SK-N-SH (cell line): Measurements from ENCODE around the gene MST1.
"Not testable (repeated sequence)": the region's sequence is repeated elsewhere in the genome, so short reads cannot be mapped to it uniquely, and the experiment has no call there.

Experiments used
- TF ChIP-seq, protein P1 (sequence below): fragments of 200-600 bp; sonication (generic); IDR thresholded peaks from 2 replicates; pipeline ENCODE4 v1.6.1; 2017; ENCODE audit warnings: antibody characterized with exemption, mild to moderate bottlenecking, moderate library complexity
- TF ChIP-seq, protein P2 (sequence below): IDR thresholded peaks from 2 replicates; pipeline ENCODE4 v1.4.0; 2012; ENCODE audit warnings: low read depth, borderline replicate concordance

DNA sequence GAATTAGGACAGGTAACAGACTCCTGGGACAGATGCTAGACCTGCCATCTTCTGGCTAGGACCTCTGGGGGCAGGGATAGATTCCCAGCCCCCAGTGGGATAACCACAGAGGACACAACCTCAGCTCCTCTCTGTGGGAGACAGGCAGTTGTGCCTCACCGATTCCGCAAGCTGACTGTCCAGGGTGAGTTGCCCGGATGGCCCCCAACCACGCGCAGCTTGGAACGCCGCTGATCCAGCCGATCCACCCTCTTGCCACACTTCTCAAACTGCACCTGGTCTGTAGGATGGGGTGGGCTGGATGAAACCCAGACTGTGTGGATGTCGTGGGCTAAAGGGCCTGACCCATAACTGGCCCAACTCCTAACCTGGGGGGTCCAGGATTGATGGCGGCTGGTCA, 4.2 kb downstream of the MST1 start:
- TF ChIP-seq, protein P1, sequence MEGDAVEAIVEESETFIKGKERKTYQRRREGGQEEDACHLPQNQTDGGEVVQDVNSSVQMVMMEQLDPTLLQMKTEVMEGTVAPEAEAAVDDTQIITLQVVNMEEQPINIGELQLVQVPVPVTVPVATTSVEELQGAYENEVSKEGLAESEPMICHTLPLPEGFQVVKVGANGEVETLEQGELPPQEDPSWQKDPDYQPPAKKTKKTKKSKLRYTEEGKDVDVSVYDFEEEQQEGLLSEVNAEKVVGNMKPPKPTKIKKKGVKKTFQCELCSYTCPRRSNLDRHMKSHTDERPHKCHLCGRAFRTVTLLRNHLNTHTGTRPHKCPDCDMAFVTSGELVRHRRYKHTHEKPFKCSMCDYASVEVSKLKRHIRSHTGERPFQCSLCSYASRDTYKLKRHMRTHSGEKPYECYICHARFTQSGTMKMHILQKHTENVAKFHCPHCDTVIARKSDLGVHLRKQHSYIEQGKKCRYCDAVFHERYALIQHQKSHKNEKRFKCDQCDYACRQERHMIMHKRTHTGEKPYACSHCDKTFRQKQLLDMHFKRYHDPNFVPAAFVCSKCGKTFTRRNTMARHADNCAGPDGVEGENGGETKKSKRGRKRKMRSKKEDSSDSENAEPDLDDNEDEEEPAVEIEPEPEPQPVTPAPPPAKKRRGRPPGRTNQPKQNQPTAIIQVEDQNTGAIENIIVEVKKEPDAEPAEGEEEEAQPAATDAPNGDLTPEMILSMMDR = not testable (repeated sequence)
- TF ChIP-seq, protein P2, sequence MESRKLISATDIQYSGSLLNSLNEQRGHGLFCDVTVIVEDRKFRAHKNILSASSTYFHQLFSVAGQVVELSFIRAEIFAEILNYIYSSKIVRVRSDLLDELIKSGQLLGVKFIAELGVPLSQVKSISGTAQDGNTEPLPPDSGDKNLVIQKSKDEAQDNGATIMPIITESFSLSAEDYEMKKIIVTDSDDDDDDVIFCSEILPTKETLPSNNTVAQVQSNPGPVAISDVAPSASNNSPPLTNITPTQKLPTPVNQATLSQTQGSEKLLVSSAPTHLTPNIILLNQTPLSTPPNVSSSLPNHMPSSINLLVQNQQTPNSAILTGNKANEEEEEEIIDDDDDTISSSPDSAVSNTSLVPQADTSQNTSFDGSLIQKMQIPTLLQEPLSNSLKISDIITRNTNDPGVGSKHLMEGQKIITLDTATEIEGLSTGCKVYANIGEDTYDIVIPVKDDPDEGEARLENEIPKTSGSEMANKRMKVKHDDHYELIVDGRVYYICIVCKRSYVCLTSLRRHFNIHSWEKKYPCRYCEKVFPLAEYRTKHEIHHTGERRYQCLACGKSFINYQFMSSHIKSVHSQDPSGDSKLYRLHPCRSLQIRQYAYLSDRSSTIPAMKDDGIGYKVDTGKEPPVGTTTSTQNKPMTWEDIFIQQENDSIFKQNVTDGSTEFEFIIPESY = not testable (repeated sequence)
